GM21528 (cell line): ENCODE results near the gene SLC48A1.

Experiments used
- ATAC-seq: cut with Tn5 transposase; IDR thresholded peaks from one replicate; pipeline ENCODE4 v1.9.1; 2021; ENCODE audit warnings: mild to moderate bottlenecking, moderate library complexity; ENCODE audit not compliant: unreplicated experiment, low FRiP score

The SLC48A1 gene

DNA sequence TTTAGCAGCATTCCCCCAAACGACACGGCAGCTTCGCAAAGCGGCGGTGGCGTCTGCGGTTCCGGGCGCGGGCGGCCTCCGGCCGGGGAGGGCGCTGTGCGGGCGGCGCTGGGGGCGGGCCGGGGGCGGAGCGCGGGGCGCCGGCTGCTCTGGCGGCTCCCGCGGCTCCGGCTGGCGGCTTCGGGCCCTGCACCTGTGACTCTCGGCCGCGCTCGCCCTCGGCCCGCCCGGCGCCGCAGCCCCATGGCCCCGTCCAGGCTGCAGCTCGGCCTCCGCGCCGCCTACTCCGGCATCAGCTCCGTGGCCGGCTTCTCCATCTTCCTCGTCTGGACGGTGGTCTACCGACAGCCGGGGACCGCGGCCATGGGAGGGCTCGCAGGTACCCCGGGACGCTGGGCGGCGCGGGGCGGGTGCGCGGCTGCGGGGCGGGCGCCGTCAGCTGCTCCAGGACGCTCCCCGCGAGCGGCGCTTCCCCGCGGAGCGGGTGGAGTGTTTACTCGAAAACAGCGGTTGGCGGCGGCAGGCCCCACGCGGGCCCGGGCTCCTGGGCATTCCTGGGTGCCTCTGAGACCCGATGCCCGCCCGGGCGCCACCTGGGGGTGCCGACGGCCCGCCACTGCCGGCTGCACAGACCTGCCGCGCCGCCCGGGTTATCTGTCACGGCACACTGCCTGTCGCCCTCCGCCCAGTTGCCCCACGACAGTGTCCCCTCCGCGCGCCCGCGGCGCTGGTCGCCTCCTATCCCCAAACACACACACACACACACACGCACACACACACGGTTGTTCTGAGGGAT is at the start of gene SLC48A1:
SLC48A1 (plus strand) TSS at position 177 of the 796 bp plus-strand sequence; CDS start at position 244, 67 bp downstream.
- ATAC-seq: peak; percentile 85

DNA sequence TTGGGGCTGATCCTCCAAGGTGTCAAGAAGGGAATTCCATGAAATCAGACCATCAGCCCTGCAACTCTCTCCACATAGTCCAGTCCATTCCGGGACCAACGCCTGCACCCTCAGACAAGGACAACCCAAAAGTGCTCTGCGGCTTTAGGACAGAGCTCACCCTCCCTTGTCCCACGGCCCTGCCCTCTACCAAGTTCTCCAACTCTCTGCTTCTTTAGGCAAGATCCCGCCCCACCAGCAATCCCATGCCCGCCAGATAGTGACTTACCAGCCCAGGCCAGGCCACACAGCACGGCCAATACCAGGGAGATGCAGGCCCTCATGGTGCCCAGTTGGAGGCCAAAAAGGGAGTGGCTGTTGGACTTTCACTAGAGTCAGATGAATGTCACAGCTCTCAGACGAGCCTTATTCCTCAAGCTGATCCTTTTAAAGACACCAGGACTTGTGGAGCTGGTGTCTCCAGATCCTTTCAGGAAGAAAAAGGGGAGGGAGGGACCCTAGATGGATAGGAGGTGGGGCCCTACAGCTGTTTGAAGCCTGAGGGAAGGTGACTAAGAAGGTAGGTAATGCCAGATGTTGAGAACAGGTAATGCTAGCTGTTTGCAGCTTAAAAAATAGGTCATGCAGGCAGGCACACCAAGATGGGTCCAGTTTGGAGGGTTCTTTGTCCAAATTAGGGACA is 47.8 kb upstream of the SLC48A1 start, which contains the start of gene ENDOU:
ENDOU (minus strand) TSS at position 400 of the 682 bp plus-strand sequence; CDS start at position 323, 77 bp downstream.
- no peak for ATAC-seq

DNA sequence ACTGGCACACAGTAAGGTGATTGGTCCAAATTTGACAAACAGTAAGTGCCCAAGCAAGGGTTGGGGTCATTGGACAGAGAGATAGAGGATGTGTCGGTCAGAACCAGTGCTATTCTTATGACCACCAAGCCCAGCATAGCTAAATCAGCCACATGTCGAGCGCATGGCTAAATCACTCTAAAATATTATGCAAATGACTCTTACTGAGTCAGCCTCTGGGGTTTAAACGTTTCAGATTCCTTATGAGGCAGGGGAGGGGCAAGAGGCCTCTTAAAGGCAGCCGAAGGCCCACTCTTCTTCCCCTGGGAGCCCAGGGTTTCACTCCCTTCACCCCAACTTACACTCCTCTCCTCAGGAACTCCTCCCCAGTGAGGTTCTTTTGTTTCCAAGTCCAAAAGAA is 47.1 kb upstream of the SLC48A1 start:
- ATAC-seq: peak; percentile 73

DNA sequence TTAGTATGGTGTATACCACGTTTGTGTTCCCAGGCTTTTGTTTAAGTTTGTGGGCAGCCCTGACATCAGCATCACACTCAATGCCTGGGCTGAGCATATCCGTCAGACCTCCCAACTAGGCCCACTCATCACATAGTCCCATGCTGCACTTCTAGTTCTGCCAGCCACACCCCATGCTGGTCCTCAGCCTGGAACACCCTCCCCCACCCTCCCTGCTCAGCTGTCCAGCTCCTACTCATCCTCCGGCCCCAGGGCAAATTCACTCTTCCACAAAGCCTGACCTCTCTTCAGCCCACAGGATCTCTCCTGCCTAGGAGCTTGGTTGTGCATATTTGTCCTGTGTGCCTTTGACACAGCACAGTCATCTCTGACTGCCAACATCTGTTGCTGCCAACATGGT is 43.8 kb upstream of the SLC48A1 start:
- no peak for ATAC-seq

DNA sequence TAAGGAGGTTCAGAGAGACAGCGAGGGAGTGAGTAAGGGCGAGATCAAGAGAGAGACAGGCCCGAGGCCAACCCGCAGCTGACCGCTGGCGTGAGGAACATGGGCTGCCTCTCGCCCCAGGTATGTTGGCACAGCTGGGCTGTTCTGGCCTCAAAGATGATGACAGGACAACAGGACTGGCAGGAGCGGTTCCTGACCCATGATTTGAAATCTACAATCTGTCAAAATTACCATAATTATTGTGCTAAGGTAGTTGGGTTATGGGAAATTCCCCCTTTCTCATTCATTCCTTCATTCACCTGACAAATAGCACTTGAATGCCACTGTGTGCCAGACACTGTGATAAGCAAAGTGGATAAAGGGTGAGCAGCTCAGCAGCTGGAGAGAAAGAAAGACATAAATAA is 42.7 kb upstream of the SLC48A1 start:
- ATAC-seq: no peak

DNA sequence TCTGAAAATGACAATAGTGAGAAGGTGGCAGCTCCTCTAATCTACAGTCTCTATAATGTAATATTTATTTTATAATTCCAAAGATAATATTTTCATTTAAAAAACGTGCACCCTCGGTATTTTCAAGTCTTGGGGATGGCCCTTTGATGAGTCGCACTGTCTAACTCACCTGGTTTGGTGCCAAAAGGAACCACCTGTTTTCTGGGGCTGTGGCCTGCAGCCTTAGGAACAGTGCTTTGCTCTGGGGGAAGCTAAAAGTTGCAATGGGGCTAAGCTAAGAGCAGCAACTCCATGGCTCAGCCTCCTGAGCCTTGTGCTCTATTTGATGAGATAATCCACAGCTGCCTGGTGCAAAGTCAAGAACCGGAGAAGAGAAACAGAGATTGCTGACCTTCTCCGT is 41.3 kb upstream of the SLC48A1 start:
- ATAC-seq: no peak

DNA sequence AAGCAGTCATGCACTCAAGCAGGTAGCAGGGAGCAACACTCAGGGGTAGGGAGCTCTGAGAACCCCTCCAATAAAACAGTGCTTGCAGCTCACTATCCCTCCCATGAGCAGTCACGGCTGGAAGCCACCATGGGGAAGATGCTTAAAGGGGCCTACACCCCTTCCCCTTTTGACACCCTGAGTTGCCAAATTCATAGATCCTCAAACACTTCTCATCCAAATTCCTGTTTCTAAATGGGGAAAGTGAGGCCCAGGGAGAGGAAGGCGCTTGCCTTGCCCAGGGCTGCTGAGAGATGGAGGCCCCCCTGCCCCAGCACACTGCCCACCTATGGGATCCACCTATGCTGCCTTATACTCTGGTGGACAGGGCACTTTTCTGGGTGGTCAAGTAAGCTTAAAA is 40.5 kb upstream of the SLC48A1 start:
- ATAC-seq: no peak

DNA sequence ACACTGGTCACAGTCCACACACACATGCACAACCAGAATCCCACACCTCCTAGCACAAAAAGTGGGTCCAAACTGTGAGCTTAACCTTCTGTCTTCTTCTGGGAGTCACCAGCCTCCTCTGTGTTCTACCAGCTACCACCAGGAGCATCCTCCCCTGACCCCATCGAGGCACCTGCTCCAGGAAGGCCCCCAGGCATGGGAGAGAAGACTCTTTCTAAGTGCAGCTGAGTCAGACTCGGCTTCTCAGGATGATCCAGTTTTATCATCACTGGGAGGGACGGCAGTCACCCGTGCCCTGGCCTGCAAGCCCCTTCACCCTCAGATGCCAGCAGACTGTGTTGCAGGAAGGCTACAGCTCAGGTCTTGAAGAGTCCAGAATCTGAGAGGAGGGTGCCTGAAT is 39.9 kb upstream of the SLC48A1 start:
- no peak for ATAC-seq

DNA sequence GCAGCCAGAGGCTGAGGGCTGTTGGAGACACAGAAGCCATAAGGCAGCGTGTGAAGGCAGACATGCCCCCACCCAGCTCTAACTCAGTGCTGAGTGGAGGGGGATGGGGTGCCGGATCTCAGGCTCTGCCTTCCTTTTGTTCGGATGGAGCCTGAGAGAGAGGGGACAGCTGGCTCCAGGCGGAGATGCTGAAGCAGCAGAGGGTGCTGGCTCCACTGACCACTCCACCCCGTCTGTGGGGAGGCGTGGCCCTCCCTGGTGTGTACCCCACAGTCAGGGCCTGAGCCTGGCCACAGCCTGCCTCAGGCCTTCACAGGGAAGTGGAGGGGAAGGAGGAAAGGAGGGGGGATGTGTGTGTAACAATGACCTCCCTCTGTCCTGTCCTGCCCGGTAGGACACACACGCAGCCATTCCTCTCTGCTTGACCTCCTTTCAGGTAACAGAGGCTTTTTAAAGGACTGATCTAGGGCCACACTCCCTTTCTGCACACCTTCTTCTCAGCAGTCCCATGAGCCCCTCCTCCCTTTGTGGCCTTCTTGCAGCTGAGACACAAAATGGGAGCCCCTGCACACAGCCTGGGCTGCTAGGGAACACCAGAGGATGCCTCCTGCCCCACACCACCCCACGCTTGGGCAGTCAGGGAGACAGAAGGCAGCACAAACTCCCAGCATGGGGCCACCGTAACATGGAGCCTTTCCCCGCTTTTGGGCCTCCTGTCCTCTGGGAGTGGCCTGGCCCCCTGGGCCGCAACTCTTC is 38.1 kb upstream of the SLC48A1 start:
- ATAC-seq: no peak

DNA sequence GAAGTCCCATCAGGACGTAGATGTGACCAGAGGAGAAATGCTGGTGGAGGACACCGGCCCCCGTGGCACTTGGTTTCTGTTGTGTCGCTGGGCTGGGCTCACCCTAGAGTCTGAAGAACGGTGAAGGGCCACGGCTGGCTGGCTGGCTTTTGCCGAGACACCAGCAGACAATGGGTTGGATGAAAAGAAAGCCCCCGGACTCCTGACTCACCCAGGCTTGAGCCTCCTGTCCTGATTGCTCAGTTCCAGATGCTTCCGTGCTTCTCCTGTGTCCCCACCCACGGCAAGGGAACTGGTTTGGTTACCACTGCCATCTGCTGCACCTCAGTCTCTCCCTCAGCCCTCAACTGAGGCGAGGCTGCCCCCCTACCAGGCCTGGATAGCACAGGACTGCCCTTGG is 37.4 kb upstream of the SLC48A1 start:
- no peak for ATAC-seq

DNA sequence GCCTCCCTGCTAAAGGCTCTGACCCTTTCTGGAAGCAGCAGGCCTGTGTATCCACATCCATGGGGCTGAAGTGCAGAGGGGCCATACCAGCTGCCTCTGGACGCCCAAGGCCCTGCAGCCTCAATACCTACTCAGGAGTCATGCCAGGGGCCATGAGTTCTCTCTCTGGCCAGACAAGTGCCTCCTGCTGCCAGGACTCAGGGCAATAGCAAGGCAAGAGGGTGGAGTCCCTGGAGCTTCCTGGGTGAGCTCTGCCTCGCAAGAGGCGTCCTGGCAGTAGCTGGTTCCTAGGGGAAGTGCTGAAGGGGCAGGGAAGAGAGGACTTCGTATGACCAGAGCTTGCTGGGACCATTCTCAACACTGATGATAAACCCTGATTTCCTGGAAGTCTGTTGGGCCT is 36.8 kb upstream of the SLC48A1 start:
- no peak for ATAC-seq

DNA sequence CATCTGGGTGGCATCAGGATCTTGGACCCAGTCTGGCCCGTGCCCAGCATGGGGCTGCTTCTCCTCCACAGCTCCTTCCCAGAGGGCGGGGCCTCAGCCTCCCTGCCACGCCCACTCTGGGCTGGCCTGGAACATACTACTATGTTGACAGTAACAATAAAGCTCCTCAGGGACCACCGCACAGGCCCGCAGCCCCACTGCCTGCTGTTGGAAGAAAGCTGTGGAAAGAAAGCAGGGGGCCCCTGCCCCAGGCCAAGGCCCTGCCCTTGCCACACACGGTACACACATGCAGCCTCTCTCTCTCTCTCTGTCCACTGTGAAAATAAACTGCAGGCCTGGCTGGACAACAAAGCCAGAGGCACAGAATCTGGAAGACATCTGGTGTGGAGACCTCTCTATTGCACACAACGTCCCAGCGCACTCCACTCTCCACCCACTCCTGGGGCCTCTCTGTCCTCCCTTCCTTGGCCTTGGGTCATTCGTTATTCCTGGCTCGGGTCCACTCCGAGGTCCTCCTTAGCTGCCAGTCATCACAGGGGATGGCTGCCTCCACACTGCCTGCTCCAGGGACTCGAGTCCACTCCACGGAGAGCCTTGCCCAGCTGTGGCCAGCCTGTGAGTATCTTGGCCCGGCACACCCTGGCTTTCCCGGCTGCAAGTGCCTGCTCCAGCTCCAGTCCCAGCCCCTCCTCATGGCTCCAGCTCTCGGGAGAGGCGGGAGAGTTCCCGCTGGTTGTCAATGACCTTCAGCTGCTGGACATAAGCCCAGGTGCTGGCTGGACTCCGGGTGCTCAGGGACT is 36.0 kb upstream of the SLC48A1 start:
- no peak for ATAC-seq

DNA sequence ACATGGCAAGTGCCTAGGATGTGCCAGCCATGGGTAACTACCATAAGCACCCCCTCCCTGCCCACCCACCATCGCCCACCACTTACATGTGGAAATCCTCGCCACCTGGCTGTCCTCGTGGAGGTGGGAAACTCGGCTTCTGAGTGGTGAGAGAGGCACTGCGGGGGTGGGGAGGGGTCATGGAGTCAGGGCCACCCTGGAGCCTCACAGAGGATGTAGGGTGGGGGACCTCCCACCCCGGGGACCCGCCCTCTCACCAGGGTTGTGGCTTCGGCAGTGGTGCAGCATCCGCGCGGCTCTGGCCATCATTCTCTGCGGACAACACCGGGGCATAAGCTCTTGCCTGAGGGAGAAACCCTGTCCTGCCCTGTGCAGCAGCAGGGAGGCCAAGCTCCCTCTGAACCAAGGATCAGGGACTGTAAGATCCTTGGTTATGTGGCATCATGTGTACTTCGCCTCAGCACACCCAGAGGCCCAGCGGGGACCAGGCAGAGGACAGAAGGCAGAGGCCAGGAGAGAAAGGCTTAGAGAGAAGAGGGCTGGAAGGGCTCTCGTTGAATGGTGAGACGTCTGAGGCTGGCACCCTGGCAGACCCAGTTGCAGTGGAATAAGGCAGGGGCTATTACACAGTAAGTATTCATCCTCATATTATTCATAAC is 35.0 kb upstream of the SLC48A1 start:
- no peak for ATAC-seq

DNA sequence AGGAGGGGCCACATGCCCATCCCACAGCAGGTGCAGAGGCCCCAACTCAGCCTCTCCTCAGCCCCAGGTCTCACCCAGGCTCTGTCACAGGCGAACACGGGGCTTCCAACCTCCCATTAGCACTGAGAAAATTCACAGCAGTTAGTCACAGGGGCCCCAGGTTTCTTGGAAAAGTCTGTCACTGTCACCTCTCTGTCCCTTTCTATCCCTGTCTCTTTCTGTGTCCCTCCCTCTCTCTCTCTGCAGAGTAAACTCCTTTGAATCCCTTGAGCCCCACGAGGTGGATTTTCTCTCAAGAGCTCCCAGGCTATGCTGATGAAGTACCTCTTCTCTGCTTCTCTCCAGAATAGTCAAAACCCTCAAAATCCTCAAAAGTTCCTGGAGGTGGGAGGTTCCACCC is 33.7 kb upstream of the SLC48A1 start:
- ATAC-seq: no peak

DNA sequence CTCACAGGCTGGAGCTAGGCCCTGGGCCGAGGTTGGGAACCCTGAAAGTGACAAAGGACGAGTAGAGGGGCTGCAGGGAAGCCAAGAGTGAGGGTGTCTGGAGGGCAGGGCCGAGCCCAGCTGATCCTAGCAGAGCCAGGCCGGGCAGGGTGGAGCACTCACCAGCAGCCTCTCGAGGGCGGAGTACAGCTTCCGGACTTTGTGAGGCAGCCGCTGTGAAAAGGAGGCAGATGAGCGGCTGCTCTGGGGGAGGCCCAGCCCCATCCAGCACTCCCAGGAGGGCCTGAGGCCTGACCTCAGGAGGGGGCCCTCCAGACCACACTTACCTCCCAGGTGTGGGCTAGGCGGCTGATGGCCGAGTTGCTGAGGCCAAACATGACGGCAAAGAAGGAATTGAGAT is 33.1 kb upstream of the SLC48A1 start:
- peak; percentile 52 for ATAC-seq

DNA sequence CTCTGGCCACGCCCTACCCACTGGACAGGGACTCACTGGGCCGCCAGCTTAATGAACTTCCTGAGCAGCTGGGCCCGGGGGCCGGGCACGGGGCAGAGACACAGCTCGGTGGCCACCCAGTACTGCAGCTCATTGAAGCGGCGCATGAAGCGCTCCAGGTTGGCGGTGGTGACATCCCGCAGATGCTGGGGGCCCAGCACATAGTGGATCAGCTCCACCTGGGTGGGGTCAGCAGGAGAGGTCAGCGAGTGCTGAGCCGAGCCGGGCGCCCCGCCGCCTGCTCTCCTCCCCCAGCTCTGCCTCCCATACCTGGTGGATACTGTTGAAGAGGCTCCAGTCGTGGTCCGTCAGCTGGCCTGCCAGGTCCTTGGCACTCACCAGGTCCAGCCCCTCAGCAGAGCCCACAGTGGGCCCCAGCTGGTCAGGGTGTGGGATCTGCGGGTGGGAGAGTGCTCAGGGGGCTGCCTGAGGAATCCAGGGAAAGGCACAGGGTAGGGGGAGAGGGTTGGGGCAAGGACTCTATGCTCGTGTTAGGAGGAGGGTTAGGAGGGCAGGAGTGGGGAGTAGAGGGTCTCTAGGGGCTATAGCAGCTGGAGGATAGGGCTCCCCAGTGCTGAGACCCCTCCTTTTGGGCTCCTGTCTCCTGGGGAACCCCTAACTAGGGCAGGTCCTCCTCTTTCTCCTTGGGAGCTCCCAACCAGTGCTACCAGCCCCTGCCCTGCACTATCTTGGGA is 32.3 kb upstream of the SLC48A1 start:
- peak; percentile 37 for ATAC-seq

DNA sequence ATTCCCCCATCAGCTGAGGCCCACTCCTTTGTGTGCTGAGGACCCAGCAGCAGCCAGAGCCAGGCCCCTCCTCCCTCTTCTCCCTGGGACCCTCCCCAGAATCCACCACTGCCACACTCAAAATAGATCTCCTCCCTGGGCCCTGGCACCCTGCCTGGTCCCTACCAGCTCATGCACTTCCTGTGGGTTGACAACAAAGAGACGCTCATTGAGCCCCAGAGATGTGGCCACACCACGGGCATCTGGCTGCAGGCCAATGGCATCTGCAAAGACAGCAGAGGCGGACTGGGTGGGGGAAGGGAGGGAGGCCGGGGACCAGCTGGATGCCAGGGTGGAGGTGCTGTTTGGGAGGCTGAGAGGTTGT is 31.7 kb upstream of the SLC48A1 start:
- ATAC-seq: no peak

DNA sequence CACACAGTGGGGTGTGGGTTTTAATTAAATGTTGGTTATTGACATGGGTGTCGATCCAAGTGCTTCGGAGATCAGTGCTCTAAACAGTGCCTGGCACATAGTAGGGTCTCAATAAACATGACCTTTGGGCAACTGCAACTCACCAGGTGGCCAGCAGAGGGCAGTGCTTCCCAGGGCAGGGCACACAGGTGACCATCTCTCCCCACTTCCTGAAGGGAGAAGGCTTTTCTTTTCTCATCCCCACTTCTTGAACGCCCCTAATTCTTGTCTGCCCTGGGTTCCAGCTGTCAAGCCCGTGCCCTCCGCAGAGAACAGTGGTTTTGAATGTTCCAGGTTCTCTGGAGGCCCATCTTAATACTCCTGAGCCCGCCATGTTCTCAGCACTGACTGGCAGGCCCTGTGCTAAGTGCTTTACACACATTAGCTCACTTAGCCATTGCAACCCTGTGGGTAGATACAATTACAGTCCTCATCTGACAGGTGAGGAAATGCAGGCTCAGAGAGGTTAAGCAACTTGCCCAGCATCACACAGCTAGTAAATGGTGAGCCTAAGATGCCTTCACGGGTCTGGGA is 30.7 kb upstream of the SLC48A1 start:
- ATAC-seq: no peak

DNA sequence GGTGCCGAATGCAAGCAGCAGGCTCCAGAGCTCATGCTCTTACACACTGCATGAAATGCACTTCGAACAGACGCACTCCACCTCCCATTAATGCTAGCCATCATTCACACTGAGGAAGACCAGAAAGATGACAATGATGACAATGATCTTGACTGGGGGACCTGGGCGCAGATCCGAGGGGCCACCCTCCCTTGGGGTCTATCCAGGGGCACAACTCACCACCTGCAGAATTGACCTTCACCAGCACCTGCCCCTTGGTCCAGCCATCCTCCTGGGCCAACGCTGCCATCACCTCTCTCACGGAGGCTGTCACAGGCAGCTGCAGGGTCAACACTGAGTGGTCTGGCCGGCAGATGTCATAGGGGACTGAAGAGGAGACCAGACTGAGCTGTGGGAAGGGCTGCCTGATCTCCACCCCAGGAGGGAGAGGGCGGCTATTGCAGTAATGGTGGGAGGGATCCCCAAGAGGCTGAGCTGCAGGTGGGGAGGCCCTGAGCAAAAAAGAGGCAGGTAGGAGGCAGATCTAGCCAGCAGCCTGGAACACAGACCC is 29.7 kb upstream of the SLC48A1 start:
- no peak for ATAC-seq
